Neural cell (in vitro differentiated cells): ENCODE measurements around the gene DTYMK.

Source experiments
- SMC3 ChIP-seq: fragments of 450-650 bp; conservative IDR thresholded peaks from 2 replicates; pipeline ENCODE4 v1.6.1; 2014; ENCODE audit warnings: antibody characterized with exemption, mild to moderate bottlenecking, moderate library complexity; ENCODE audit not compliant: poor library complexity
- TF ChIP-seq, protein P1 (sequence below): fragments of 450-650 bp; IDR thresholded peaks from 2 replicates; pipeline ENCODE4 v1.5.1; 2014; ENCODE audit warnings: antibody characterized with exemption, mild to moderate bottlenecking, moderate library complexity; ENCODE audit not compliant: poor library complexity, severe bottlenecking

GRCh38 chr2:241633561-241633960 lies 53.1 kb downstream of the DTYMK start:
- TF ChIP-seq, protein P1, sequence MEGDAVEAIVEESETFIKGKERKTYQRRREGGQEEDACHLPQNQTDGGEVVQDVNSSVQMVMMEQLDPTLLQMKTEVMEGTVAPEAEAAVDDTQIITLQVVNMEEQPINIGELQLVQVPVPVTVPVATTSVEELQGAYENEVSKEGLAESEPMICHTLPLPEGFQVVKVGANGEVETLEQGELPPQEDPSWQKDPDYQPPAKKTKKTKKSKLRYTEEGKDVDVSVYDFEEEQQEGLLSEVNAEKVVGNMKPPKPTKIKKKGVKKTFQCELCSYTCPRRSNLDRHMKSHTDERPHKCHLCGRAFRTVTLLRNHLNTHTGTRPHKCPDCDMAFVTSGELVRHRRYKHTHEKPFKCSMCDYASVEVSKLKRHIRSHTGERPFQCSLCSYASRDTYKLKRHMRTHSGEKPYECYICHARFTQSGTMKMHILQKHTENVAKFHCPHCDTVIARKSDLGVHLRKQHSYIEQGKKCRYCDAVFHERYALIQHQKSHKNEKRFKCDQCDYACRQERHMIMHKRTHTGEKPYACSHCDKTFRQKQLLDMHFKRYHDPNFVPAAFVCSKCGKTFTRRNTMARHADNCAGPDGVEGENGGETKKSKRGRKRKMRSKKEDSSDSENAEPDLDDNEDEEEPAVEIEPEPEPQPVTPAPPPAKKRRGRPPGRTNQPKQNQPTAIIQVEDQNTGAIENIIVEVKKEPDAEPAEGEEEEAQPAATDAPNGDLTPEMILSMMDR, result no peak
- no peak for TF ChIP-seq SMC3
